Natural killer cell (primary cell): ENCODE measurements around the gene MITF. TPM values are rescaled to one million over a fixed set of nuclear protein-coding genes. Genes with fewer than 3 reads are reported as not detected.

Experiments
- ATAC-seq, 3 donors: fragments of 150-1000 bp in 2 of 3; fragments of 200-7000 bp in 1 of 3; cut with Tn5 transposase; 1 replicate in 1 of 3; 2 replicates in 2 of 3; pipeline ENCODE4 v1.10.0; 2021; ENCODE audit warnings: mild to moderate bottlenecking in 2 of 3, moderate library complexity in 2 of 3
- DNase-seq, 2 donors: peaks; one replicate each; pipeline versions ENCODE4 v3.0.0 to v3.0.0-alpha.2; 2013 to 2021; ENCODE audit warnings: mixed read lengths in 1 of 2
- H3K27ac ChIP-seq: one replicate; pipeline ENCODE4 v1.5.1; 2013; ENCODE audit warnings: mild to moderate bottlenecking, low read length
- H3K27me3 ChIP-seq: one replicate; pipeline ENCODE4 v1.6.1; 2013; ENCODE audit warnings: low read length; ENCODE audit not compliant: control insufficient read depth, insufficient read depth
- H3K36me3 ChIP-seq: one replicate; pipeline ENCODE4 v1.6.1; 2013; ENCODE audit warnings: low read length; ENCODE audit not compliant: control insufficient read depth, insufficient read depth
- H3K4me1 ChIP-seq: one replicate; pipeline ENCODE4 v1.6.1; 2013; ENCODE audit warnings: low read length; ENCODE audit not compliant: control insufficient read depth, insufficient read depth
- H3K4me3 ChIP-seq: one replicate; pipeline ENCODE4 v1.5.1; 2013; ENCODE audit warnings: low read length
- H3K9me3 ChIP-seq: one replicate; pipeline ENCODE4 v1.6.1; 2013; ENCODE audit warnings: low read length; ENCODE audit not compliant: control insufficient read depth, insufficient read depth
- H3K27ac Mint-ChIP-seq, 2 donors: one replicate each; pipeline ENCODE4 v1.8.0; 2022; ENCODE audit warnings: mild to moderate bottlenecking in 2 of 2, mixed read lengths in 2 of 2, moderate library complexity in 1 of 2
- H3K27me3 Mint-ChIP-seq, 2 donors: one replicate each; pipeline ENCODE4 v1.8.0; 2022; ENCODE audit warnings: low read depth in 2 of 2, mixed read lengths in 2 of 2
- H3K36me3 Mint-ChIP-seq: one replicate; pipeline ENCODE4 v1.8.0; 2022; ENCODE audit warnings: mixed read lengths
- H3K4me1 Mint-ChIP-seq, 2 donors: one replicate each; pipeline ENCODE4 v1.8.0; 2022; ENCODE audit warnings: mixed read lengths in 2 of 2
- H3K4me3 Mint-ChIP-seq: one replicate; pipeline ENCODE4 v1.8.0; 2022; ENCODE audit warnings: mild to moderate bottlenecking, moderate library complexity, mixed read lengths
- H3K9me3 Mint-ChIP-seq, 2 donors: one replicate each; pipeline ENCODE4 v1.8.0; 2022; ENCODE audit warnings: mixed read lengths in 2 of 2
- WGBS: methylation state at CpG from one replicate; pipeline ENCODE4 v1.1.7; 2013; ENCODE audit warnings: missing lambda C conversion rate; ENCODE audit not compliant: insufficient coverage; 5-methylcytosine and 5-hydroxymethylcytosine counted together
- intact Hi-C: fragments of 100-400 bp; cut with micrococcal nuclease; formaldehyde crosslinking; loops from one replicate; pipeline ENCODE4 v1.14.2; 2022
- total RNA-seq, 4 donors: library from RNA; stranded (reverse); fragments of 120-200 nt in 1 of 4; gene quantifications; one replicate each; pipeline versions ENCODE4 v1.2.3 to v1.2.4, GENCODE V29; 2013 to 2022
- TF ChIP-seq, protein P1 (sequence below): fragments of 200-600 bp; IDR thresholded peaks from one replicate; pipeline ENCODE4 v1.8.0; 2022; ENCODE audit warnings: antibody characterized with exemption

Gene MITF
- total RNA-seq, 3 donors from 2014 or later (not counting 1 experiment from before 2014, with no cell fraction given): 0.23 to 1.5 (median 0.54) TPM

DNA sequence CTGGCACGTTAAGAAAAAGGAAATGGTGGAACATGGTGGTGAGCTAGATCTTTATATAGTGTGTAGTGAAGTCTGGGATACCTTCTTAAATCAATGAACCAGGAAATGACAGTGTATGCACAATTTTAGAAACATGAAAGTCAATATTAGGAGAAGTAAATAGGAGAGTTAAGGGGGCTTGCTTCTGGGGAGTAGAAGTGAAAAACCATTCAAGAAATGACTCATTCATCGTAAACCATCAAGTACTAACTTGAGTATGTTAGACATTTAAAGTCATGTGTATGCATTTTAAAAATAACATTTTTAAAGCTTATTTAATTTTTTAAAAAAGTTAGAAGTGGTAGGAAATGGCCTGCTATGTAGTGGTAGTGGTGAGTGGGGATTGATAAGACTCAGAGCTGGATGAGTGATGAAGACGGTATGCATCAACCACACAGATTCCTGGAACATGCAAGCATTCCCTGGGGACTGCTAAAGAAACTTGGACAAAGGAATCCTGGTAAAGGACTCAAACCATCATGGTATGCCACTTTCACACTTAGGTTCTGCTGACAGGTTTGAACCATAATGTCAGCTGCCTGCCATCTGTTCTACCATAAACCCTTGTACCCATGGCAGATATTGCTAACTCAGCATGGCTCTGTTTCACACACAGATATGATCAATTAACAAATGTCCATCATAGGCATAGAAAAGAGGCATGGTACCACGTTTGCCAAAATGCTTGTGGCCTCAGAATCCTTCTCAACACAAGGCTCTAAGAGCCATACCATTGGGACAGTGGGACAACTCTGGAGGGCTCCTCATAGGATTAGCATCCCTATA lies 28.9 kb upstream of the MITF start:
- ATAC-seq: no peak
- intact Hi-C loops: no loop called here
- 55% methylated on average over 3 of the region's 4 CpGs for WGBS

DNA sequence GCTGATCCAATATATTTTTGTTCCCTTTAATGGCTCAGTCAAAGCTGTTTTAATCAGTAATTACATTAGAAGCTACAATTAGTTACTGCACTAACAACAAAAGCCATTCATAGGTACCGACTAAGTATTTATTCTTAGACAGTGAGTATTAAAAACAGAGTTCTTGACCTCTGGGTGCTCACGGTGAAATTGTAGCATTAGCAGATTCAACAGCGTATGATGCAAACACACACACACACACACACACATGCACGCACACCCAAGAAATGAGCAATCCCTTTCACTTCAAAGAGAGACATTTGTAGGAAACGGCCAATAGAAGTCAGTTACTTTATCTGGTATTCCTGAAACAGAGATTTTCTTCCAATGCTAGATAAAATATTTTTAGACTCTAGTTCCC lies 27.0 kb upstream of the MITF start:
- TF ChIP-seq, protein P1, sequence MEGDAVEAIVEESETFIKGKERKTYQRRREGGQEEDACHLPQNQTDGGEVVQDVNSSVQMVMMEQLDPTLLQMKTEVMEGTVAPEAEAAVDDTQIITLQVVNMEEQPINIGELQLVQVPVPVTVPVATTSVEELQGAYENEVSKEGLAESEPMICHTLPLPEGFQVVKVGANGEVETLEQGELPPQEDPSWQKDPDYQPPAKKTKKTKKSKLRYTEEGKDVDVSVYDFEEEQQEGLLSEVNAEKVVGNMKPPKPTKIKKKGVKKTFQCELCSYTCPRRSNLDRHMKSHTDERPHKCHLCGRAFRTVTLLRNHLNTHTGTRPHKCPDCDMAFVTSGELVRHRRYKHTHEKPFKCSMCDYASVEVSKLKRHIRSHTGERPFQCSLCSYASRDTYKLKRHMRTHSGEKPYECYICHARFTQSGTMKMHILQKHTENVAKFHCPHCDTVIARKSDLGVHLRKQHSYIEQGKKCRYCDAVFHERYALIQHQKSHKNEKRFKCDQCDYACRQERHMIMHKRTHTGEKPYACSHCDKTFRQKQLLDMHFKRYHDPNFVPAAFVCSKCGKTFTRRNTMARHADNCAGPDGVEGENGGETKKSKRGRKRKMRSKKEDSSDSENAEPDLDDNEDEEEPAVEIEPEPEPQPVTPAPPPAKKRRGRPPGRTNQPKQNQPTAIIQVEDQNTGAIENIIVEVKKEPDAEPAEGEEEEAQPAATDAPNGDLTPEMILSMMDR: no peak
- Histone ChIP-seq H3K9me3 (no peaks in the 10 kb centered on the region), H3K4me3 (no peak overlapping the region), H3K27me3 (no peaks in the 10 kb centered on the region), H3K36me3 (no peaks in the 10 kb centered on the region), H3K27ac (no peak overlapping the region), H3K4me1 (no peaks in the 10 kb centered on the region)
- ATAC-seq: no peak
- no peak for DNase-seq
- H3K36me3 Mint-ChIP-seq: no peaks in the 10 kb centered on the region
- H3K4me3 Mint-ChIP-seq: no peak overlapping the region
- WGBS: 100% methylated on average over 5 of the region's 5 CpGs
- intact Hi-C loops: no loop called here
- no peaks in the 10 kb centered on the region for H3K4me1 Mint-ChIP-seq
- peaks cover 2 to 3% of the 10 kb centered on the region in 2 donors for H3K9me3 Mint-ChIP-seq
- H3K27ac Mint-ChIP-seq: no peak overlapping the region
- peaks cover 0 to 1% of the 10 kb centered on the region in 2 donors for H3K27me3 Mint-ChIP-seq

More for the DNA sequence above, 28.9 kb upstream of the MITF start:
- H3K27me3 Mint-ChIP-seq: peaks cover 0 to 2% of the 10 kb centered on the region in 2 donors
- H3K36me3 ChIP-seq: no peaks in the 10 kb centered on the region
- H3K4me3 ChIP-seq: no peak overlapping the region
- TF ChIP-seq, protein P1: no peak
- no peak overlapping the region for H3K27ac ChIP-seq
- H3K4me3 Mint-ChIP-seq: no peak overlapping the region
- H3K4me1 ChIP-seq: no peaks in the 10 kb centered on the region
- H3K27me3 ChIP-seq: no peaks in the 10 kb centered on the region
- peaks cover 2 to 3% of the 10 kb centered on the region in 2 donors for H3K9me3 Mint-ChIP-seq
- no peaks in the 10 kb centered on the region for H3K36me3 Mint-ChIP-seq
- H3K9me3 ChIP-seq: no peaks in the 10 kb centered on the region
- no peaks in the 10 kb centered on the region for H3K4me1 Mint-ChIP-seq
- DNase-seq: no peak
- no peak overlapping the region for H3K27ac Mint-ChIP-seq

DNA sequence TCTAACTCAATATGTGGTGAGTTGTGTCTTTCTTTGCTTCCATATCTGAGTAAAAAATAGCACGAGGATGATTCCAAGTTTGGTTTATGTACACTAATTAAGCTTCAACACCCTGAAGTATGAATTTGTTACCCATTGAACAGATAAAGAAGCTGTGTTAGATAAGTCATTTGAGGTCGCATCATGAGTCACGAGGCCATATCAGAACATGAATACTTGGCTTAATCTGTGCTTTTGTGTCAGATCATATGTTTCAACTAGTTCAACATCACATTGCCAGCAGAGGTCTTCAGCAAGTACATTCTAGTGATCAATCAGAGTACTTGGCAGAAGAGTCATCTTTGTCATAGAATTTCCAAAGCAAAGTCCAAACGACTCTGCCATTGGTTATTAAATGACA lies 26.3 kb upstream of the MITF start:
- no peak overlapping the region for H3K4me3 Mint-ChIP-seq
- no peaks in the 10 kb centered on the region for H3K36me3 ChIP-seq
- TF ChIP-seq, protein P1: no peak
- H3K4me1 ChIP-seq: no peaks in the 10 kb centered on the region
- H3K4me3 ChIP-seq: no peak overlapping the region
- H3K9me3 Mint-ChIP-seq: peaks cover 0 to 3% of the 10 kb centered on the region in 2 donors
- H3K4me1 Mint-ChIP-seq: no peaks in the 10 kb centered on the region
- H3K27me3 ChIP-seq: no peaks in the 10 kb centered on the region
- no peaks in the 10 kb centered on the region for H3K27me3 Mint-ChIP-seq
- H3K9me3 ChIP-seq: no peaks in the 10 kb centered on the region
- ATAC-seq (no peak), DNase-seq (no peak)
- no peaks in the 10 kb centered on the region for H3K36me3 Mint-ChIP-seq
- H3K27ac ChIP-seq: no peak overlapping the region
- no peak overlapping the region for H3K27ac Mint-ChIP-seq
- WGBS: 95% methylated on average over 4 of the region's 4 CpGs
- intact Hi-C loops: no loop called here
